ENCODE data around the gene BANP.

DNA sequence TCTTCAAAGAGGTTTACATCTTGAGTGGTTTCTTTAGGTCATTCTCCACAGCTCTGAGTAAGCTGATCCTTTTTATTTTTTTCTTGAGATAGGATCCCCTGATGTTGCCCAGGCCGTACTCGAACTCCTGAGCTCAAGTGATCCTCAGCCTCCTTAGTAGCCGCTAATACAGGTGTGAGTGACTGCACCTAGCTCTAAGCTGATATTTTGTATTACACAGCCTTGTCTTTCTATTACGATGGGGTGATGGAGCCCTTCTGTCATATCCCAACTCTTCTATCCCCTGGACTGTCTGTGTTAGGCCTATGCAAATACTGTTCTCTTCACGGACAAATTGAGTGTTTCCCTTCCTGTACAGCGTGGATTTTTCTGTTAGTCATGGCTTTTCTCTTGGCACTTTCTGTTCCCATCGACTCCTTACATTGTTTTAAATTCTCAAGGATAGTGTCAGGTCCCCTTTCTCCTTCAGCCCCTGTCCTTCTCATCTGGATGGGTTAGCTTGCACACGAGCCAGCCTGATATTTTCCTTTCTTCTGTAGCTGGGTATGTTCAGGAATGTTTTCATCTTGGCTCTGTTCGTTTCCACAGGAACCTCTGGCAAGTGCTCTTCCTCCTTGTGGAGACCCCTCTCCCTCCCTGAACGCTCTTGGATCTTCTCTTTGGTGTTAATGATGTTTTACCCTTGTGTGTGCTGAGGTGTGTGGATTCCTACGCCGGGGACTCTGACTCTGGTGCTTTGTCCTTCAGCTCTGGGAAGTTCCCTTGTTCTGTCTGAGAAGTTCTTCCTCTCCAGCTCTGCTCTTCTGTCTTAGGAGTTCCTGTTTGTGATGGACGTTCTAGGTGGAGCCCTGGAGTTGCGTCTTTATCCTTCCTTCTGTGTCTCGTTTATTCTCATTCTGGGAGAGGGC is 2.3 kb downstream of the BANP start:
- TF ChIP-seq, protein P1, sequence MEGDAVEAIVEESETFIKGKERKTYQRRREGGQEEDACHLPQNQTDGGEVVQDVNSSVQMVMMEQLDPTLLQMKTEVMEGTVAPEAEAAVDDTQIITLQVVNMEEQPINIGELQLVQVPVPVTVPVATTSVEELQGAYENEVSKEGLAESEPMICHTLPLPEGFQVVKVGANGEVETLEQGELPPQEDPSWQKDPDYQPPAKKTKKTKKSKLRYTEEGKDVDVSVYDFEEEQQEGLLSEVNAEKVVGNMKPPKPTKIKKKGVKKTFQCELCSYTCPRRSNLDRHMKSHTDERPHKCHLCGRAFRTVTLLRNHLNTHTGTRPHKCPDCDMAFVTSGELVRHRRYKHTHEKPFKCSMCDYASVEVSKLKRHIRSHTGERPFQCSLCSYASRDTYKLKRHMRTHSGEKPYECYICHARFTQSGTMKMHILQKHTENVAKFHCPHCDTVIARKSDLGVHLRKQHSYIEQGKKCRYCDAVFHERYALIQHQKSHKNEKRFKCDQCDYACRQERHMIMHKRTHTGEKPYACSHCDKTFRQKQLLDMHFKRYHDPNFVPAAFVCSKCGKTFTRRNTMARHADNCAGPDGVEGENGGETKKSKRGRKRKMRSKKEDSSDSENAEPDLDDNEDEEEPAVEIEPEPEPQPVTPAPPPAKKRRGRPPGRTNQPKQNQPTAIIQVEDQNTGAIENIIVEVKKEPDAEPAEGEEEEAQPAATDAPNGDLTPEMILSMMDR (IDR thresholded peaks at IDR 0.05) = no peak
- TF ChIP-seq ZBTB21 (CRISPR knock-in tag; IDR thresholded peaks at IDR 0.05; ENCODE audit: borderline replicate concordance) (no peak), NFE2L1 (CRISPR knock-in tag; IDR thresholded peaks at IDR 0.05) (no peak)
- TF ChIP-seq, protein P2, sequence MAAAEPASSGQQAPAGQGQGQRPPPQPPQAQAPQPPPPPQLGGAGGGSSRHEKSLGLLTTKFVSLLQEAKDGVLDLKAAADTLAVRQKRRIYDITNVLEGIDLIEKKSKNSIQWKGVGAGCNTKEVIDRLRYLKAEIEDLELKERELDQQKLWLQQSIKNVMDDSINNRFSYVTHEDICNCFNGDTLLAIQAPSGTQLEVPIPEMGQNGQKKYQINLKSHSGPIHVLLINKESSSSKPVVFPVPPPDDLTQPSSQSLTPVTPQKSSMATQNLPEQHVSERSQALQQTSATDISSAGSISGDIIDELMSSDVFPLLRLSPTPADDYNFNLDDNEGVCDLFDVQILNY (CRISPR knock-in tag; IDR thresholded peaks at IDR 0.05) = no peak
- TF ChIP-seq, protein P3, sequence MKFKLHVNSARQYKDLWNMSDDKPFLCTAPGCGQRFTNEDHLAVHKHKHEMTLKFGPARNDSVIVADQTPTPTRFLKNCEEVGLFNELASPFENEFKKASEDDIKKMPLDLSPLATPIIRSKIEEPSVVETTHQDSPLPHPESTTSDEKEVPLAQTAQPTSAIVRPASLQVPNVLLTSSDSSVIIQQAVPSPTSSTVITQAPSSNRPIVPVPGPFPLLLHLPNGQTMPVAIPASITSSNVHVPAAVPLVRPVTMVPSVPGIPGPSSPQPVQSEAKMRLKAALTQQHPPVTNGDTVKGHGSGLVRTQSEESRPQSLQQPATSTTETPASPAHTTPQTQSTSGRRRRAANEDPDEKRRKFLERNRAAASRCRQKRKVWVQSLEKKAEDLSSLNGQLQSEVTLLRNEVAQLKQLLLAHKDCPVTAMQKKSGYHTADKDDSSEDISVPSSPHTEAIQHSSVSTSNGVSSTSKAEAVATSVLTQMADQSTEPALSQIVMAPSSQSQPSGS (CRISPR knock-in tag; IDR thresholded peaks at IDR 0.05; ENCODE audit: borderline replicate concordance, low read depth) = no peak

All from WTC11 (cell line).